ENCODE data around the gene HAPSTR1.

DNA sequence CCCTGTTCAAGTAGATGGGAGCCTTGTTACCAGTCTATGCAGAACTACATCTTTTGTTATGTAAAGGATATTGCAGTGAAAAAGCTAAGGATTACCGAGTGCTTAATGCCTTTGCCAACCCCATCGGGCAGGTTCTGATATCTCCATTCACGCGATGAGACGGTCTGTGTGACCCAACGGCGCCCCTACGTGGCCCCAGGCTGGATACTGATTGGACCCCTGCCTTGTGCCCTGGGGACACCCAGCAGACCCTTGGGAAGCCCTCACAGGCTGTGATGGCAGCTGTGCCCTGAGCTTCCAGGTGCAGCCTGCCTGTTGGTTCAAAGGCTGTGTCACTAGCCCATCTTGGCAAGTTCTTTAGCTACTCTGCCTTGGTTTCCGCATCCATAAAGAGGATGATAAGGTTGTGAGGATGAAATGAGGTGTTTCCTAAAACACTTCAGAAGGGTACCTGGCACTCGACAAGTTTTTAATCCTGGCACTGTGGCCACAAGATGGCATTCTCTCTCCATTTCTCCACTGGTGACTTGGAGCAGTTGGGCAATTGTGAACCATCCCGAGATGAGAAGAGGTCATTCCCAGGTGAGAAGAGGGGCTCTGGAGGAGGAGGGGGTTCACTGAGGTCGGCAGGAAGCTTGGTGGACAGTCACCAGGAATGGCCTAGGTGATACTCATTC lies 33.6 kb downstream of the HAPSTR1 start:
- TF ChIP-seq POLR2A (IDR thresholded peaks at IDR 0.05; ENCODE audit: low read depth, low read length) = no peak
- no peak for TF ChIP-seq POLR2AphosphoS5 (IDR thresholded peaks at IDR 0.05; ENCODE audit: low read depth, low read length)
- no peak for TF ChIP-seq TAF1 (IDR thresholded peaks at IDR 0.05; ENCODE audit: borderline replicate concordance, low read depth, low read length)

All from GM12892 (cell line).